GM13977 (cell line): ENCODE measurements around the gene ITPR3.

Experiments used
- DNase-seq: peaks from one replicate; pipeline ENCODE4 v3.0.0; 2012; ENCODE audit warnings: low spot score
- CTCF ChIP-seq: IDR thresholded peaks from 2 replicates; pipeline ENCODE4 v1.5.1; 2012; ENCODE audit warnings: mild to moderate bottlenecking, control low read depth; ENCODE audit not compliant: insufficient read depth; ENCODE audit errors: extremely low read depth, missing control alignments
- in situ Hi-C: fragments of 300-500 bp; cut with MboI; formaldehyde crosslinking; loops from one replicate; pipeline ENCODE4 v1.12.0; 2022; ENCODE audit warnings: low sequenced_read_pairs, low pct_unique_long_range_greater_than_20kb, mixed read lengths, inconsistent platforms; ENCODE audit not compliant: unreplicated experiment

ITPR3 gene

GRCh38 chr6:33744895-33745546 lies 123.9 kb downstream of the ITPR3 start:
- in situ Hi-C loops = no loop called here
- no peak for DNase-seq
- TF ChIP-seq CTCF = no peak

GRCh38 chr6:33745548-33745947 lies 124.4 kb downstream of the ITPR3 start:
- DNase-seq = no peak
- TF ChIP-seq CTCF = no peak
- in situ Hi-C loops = no loop called here
